HG02642 (cell line): Measurements from ENCODE around the gene PID1.

ENCODE experiments used
- ATAC-seq: cut with Tn5 transposase; IDR thresholded peaks from one replicate; pipeline ENCODE4 v1.9.1; 2021; ENCODE audit warnings: mild to moderate bottlenecking; ENCODE audit not compliant: unreplicated experiment, poor library complexity

PID1 gene

DNA sequence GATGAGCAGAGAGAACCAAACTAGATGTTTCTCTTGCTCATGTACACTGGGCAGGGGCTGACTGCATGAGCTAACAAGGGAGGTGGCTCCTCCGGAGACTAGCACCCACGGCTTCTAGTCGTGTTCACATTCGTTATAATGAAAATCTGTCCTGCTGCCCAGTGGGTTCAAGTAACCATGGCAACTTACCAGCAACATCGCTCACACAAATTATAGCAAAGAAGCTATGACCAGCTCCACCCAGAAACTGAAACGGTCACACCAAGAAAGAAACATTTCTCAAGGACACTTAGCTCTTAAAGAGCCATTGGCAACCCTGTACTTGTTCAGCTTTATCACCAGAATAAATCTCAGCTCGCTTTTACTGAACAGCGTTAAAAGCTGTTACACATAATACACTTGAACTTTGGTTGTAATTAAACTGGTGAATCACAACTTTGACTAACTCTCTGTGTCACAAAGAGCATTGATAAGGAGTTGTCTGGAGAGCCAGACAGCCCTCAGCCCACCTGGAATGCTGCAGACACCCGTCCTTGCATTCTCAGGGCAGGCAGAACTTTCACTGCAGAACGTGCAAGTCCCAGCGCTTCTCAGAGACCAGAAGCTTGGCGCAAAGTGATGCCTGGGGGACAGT, 141.2 kb downstream of the PID1 start:
- ATAC-seq, result no peak

DNA sequence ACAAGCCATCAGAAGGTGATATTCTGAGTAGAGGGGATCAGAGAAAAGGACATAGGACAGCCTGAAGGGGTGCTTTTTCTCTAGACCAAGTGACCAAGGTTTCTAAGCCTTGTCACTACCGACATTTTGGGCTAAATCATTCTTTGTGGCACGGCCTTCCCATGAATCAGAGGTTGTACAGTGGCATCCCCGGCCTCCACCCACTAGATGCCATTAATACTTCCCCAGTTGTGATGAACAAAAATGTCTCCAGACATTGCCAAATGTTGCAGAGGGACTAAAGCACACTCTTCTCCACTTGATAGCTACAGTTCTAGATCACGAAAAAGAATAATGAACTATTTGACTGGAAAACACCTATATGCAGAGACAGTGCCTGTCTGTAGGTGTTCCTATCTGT, 143.6 kb downstream of the PID1 start:
- ATAC-seq, result no peak

DNA sequence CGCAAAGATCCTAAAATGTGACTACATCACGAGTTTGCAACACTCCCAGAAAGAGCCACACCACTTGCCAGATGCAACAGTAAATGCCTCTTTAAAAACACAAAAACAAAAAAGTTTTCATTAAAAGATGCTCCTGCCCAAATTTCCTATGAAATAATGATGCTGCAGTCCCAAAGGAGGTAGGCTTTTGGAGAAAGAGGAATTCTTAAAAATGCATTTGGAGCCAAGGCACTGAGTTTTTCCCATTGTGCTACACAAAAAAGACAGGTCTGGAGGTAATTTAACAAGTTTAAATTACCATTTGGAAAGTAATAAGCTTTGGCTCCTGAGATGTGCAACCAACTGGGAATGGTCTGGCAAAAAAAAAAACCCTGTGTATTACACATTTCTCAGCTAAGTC, 145.0 kb downstream of the PID1 start:
- ATAC-seq, result no peak

DNA sequence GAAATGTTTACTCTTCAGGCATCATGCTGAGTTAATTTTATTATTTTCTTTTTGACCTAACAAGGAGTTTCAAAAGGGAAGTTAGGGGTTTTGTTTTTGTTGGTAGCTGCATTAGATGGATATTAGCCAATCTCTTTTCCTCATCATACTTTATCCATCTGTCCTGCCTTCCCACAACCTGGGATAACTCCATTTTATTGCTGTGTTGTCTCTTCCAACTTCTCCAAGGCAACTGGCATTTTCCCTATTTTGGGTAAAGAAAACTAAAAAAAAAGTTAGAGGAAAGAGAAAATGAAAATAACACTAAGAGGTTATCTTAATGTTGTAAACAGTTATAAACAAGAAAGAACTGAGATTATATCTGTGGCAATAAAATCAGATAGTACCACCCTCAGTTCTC, 147.0 kb downstream of the PID1 start:
- ATAC-seq, result no peak

DNA sequence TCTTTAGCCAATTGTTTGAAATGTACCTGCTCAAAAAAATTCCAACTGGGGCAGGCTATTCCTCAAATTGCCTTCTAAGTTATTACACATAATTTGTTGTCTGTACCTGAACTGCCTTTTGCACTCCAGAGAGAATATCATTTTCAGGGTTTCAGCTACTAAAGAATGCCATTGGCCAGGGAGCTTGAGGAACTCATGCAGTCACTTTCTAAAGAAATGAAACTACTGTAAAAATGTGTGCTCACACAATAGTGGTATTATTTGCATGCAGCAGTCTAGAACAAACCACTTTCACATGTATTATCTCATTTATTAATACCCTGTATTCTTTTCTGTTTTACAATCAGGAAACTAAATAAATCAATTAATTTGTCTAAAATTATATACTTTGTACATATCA, 152.2 kb downstream of the PID1 start:
- ATAC-seq, result no peak

DNA sequence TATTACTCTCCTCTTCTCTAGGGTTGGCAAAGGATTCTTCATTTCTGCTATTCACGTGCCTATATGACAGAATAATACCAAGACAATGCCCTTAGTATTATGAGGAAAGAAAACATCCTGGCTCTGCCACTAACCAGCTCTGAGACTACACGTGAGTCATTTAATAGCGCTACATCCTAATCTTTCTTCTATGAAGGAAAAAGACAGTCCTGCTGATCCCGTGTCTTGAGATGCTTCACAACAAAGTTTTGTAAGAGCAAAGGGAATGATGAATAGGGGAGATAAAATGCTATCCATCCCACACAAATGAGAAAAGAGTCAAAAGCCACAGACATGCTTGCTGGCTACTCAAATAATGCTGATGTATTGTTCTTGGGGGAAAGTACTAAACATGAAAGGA, 152.8 kb downstream of the PID1 start:
- ATAC-seq, result no peak

DNA sequence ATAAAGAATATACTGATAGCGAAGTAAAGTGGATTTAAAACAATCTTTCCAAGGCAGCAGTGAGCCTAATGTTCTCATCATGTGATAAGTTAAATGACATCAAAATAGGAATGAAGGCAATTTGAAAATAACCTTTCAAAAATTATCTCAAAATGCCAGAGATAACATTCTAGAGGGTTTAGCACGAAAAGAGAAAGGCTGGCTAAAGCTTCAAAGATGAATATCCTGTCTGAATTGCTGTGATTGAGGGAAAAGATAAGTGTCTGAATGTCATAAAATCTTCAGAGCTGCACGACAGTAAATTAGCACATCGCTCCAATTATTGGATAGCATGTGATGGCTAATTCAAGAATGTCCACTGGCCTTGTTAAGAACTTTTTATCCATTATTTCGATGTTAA, 159.3 kb downstream of the PID1 start:
- ATAC-seq, result no peak

DNA sequence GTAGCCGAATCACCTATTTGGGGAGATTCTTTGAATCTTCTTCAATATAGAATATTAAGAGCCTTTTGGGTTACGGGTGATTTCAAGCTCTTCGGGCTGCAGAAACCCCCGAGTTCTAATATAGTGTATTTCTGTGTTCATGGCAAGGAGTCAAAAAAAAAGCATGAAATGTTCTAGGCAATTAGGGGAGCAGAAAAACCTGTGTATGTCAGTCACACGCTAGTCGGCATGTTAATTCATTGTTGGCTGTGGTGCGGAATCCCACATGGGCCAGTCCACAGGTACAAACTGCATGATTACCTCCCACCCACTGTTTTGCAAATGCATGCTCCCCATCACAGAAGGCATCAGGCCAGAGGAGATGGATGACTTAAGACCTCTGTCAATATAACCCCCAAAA, 161.9 kb downstream of the PID1 start:
- no peak for ATAC-seq

DNA sequence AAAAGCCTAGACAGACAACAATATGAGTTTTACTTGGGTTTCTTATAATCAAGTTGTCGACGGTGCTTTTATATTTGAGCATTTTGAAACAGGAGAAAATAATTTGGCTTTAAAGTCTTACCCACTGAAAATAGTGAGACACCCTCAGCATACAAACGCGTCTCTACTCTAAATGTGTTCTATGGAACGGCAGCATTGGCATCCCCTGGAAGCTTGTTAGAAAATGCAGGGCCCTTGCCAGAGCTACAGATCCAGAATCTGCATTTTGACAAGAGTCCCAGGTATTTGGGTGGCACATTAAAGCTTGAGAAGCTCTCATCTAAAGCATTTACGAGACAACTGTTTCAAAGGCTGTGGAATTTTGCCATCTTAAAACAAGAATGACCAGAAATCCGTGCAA, 163.5 kb downstream of the PID1 start:
- ATAC-seq, result no peak

DNA sequence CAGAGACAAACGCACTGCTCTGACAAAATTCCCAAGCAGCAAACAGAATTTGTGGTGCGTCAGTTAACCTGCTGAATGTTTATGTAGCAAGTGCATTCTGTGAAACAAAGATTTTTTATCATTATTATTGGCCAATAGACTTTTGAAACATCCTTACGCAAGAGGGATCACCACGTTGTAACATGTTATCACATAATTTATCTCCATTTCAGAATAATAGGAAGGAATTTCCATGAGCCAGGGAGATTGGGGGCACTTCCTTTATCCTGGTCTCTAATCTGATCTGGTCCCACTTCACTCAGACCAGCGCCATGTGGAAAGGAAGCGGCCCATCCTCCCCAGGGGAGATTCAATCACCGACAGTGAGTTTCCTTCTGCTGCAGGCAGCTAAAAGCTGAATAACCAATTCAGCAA, 166.1 kb downstream of the PID1 start:
- ATAC-seq, result no peak

DNA sequence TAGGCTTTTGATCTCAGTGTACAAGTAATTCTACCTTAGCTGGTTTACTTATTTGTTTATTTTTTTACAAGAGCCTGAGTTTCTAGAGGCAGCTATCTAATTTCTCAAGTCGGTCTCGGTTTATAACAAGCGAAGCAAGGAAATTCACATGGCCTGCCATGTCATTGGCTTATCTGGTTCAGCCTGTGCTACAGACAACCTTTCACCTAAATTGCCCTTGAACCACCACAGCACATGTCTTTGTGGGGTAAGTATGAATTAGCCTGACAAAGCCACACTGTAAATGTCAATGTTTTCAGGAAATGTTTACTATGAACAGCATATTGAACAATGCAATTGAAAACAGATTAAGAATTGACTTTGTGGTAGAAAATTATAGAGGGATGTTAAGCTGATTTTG, 167.1 kb downstream of the PID1 start:
- ATAC-seq, result no peak

DNA sequence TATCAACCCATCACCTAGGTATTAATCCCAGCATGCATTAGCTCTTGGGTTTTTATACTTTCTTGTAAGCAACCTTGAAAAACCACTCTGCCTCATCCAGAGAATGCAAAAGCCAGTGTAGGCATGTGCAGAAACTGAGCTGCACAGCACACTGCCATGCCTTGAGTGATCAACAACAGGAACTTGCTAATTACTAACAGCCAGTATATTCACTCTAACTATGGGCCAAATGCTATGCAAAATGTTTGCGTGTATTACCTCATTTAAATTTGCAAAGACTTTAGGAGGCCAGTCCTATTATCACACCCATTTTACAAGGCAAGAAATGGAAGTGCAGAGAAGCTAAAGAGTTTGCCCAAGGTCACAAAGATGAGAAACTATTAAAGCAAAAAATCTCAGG, 169.8 kb downstream of the PID1 start:
- ATAC-seq, result no peak

DNA sequence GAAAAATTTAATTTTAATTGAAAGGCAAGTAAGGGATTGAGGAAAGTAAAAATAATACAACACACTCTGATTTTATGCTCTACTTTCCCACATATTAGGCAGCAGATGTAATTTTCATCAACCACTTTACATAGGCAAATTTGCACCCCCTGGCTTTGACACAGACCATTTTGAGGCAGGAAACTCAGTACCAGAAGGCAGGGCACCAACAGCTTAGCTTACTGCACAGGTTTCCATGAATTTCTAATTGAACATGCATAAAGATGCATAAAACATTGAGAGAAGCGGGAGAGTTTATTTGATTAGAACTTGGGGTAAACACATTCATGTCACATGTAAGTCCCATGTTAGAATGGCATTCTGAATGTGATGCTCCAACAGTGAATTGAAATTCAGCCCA, 171.9 kb downstream of the PID1 start:
- no peak for ATAC-seq

DNA sequence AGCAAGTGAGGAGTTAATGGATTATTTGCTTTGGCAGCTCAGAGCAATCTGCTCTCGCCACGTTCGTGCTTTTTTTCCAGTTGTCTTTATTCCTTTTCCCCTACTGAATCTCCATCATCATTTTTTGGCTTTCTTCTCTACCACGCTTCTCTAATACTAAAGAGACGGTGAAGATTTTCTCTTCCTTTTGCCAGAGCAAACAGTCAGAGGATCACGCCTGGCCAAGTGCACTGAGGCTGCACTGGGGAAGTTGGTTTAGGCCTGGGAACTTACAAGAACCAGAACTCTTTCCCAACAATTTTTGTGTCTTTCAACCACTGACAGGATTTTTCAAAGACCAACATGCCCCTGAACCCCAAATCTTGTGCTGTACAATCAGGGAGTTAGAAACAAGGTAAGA, 172.3 kb downstream of the PID1 start:
- ATAC-seq, result no peak

DNA sequence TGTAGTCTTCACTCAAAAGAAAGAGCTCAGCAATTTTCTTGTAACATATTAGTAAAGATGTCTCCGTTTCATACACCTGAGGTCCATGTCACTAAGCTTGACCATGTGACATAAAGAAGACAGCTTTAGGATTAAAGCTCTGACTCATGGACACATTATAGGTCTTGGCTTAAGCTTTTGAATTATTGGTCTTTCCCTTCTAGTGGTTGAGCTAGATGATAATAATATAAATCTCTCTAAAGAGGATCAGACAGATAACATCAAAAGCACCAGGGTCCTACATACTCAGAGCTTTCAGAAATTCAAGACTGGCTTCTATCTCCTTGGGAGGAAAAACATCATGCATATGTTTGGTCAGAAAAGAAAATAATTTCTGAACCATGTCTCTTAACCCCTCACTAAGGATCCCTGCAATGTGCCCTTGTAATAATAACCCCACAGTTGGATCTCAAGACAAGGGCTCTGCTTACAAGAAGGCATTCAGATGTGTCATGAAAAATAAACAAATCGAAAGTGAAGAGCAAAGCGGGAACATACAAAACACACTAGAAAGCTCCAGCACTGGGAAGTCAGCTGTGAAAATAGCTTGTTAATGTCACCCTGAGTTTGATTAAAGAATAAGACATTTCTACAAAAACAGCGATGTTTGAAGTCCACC, 174.5 kb downstream of the PID1 start:
- ATAC-seq, result no peak

DNA sequence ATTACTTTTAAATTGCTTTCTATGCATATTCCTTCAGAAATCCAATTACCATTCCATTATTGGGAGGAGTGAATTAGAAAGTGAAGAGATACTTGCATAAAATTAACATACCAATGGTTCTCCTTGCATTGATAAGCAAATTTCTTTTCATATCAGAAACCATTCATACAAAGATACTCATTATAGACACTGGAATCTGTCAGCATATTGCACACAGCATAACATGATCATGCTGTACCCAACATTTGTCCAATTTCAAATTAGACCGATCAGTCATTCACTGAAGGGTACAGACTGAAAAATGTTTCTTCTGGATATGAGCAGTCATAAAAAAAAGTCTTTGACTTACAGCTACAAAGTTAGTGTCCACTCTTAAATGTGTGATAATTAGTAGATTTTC, 175.6 kb downstream of the PID1 start:
- no peak for ATAC-seq

DNA sequence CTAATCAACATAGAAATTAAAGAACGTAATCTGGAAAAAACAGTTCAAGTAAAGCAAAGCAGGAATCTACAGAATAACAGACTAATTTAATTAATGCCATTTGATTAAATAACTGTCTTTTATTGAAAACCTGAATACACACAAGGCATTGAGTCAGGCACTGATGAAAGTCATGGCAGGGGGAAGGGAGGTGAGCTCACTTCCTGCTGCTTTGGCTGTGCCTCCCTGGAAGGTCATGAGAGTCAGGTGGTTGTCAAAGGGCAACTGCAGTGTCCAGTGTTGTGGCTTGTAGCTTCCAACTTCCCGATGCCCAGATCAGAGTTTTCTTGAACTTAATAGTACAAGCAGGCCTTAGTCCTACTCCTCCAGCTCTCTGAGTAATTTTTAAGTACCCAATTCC, 180.9 kb downstream of the PID1 start:
- ATAC-seq, result no peak

DNA sequence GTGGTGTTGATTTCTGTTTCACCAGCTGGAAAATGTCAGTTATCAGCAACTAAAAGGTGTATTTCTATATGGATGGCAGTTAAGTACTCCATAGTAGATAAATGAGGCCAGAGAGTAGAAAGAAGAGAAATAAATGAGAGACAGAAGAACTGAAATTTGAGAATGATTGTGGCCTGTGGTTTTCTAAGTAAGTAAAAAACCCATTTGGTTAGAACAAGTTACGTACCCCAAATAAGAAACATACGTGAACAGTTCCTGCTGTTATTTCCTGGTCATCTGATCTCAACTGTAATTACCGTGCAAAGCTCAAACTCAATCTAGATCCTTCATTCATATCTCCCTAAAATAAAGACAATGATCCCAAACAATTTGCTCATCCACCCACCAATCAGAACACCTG, 181.3 kb downstream of the PID1 start:
- no peak for ATAC-seq

DNA sequence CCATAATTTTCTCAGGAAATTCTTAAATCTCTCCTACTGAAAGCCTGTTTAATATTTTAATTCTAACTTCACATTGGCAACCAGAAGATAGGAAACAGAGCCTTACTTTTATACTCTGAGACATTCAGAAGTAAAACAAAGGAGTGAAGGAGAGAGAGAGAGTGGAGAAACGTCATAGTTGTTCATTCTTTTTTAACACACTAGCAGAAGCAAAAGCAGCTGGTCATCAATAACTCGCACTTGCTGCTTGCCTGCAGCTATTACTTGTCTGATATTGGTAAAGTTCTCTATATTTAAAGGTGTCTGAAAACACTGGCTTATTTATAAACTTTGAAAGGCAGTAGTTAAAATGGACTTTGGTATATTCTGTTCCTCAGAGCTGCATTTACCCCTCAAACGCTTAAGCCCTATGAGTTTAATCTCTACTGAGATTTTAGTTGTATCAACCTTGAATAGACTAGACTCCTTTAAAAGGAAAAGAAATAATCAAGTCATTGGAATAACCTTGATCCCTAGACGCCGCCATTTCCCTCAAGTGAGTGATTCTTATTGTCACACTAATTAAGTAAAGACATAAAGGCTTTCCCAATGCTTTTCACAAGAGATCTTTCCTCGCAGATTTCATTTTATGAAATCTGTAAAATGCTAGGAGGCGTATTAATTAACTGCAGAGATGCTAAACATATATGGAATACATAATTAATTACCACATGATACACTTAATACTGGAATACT, 182.0 kb downstream of the PID1 start:
- no peak for ATAC-seq

DNA sequence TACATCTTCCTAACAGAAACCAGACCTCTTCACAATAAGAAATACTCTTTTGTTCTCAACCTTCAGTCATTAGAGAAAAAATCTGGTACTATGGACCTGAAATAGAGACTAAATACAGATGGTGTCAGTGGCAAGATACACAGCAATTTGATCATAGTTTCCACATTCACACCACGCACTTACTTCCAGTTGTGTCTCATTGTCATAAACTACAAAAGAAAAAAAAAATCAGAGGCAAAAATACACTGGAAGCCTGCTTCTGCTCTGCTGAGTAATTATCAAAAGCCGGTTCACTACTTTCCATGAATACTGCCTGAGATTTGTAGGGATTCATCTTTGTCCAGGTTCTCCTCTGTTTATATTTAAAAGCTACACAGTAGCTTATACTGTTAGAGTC, 182.6 kb downstream of the PID1 start:
- no peak for ATAC-seq

DNA sequence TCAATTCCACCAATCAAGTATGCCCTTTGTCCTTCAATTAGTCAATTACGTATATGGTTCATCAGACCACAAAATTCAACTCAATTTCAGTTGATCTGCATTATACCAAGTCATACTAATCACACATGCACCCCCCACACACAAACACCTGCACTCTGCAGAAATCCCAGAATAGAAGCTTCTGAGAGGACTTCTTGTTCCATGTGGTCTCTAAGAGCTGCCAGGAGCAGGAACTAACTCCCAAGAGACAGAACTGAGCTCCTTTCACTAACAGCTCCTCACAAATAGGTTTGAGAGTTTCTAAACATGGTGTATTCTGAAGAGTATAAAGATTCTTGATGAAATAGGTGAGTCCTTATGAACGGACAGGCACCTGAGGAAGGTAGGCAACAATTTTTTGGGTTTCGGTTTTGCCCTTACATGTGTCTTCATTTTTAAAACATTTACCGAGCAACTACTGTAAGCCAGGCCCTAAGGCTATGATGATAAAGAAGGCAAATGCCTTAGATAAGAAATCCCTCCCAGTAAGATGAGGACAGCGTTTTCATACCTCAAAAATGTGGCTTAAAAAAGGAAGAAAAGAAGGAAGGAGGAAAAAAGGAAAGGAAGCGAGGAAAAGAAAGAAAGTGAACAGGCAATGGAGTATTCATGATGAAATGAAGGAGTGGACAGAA, 183.1 kb downstream of the PID1 start:
- no peak for ATAC-seq
